AG09319 (cell line): ENCODE measurements around the gene PAK1IP1.
"Not testable (repeated sequence)": the region's sequence is repeated elsewhere in the genome, so short reads cannot be mapped to it uniquely, and the experiment has no call there.

ENCODE experiments used
- DNase-seq: peaks from one replicate; pipeline ENCODE4 v3.0.0-alpha.2; 2010; ENCODE audit warnings: low read depth; ENCODE audit errors: extremely low read depth
- CTCF ChIP-seq: IDR thresholded peaks from 2 replicates; pipeline ENCODE4 v1.5.1; 2011; ENCODE audit warnings: low read depth, mild to moderate bottlenecking, inconsistent platforms, low read length, moderate library complexity

Gene PAK1IP1, protein sequence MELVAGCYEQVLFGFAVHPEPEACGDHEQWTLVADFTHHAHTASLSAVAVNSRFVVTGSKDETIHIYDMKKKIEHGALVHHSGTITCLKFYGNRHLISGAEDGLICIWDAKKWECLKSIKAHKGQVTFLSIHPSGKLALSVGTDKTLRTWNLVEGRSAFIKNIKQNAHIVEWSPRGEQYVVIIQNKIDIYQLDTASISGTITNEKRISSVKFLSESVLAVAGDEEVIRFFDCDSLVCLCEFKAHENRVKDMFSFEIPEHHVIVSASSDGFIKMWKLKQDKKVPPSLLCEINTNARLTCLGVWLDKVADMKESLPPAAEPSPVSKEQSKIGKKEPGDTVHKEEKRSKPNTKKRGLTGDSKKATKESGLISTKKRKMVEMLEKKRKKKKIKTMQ

DNA sequence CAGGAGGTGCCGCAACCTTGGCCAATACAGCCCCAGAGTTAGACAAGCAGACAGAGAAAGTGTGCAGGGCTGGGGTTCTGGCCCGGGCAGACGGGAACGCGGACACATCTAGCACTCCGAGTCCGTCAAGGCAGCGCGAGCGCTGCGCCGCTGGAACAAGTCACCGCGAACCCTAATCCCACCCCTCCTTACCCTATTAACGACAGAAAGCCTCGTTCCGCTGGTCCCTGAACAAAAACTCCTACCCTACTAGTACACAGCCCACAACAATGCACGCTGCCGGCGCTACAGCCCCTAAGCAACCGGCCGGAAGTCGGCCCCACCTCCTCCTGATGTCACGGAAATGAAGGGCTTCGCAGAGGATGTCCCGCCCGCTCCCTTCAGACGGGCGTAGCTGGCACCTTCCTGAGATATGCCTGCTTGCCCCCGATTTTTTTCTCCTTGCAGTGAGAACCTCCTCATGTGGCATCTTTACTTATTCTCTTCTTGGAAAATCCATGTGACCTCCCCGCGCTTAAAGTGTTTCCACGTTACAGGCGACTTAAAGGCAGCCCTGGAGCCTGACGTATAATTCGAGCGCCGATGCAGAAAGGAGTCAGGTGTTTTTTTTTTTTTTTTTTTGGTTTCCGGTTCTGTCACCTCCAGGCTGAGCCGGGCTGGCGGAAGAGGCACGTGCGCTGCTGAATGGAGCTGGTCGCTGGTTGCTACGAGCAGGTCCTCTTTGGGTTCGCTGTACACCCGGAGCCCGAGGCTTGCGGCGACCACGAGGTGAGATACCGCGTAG, at the start of gene PAK1IP1, which contains the start of gene C6orf52:
TSS of gene PAK1IP1 (plus strand) at position 671 of the 784 bp plus-strand sequence. CDS start at position 685, 14 bp downstream.
TSS of gene C6orf52 (minus strand) at position 315 of the 784 bp plus-strand sequence. CDS start 7,066 bp downstream, outside the sequence.
- no peak for TF ChIP-seq CTCF
- peak; percentile 79 for DNase-seq

DNA sequence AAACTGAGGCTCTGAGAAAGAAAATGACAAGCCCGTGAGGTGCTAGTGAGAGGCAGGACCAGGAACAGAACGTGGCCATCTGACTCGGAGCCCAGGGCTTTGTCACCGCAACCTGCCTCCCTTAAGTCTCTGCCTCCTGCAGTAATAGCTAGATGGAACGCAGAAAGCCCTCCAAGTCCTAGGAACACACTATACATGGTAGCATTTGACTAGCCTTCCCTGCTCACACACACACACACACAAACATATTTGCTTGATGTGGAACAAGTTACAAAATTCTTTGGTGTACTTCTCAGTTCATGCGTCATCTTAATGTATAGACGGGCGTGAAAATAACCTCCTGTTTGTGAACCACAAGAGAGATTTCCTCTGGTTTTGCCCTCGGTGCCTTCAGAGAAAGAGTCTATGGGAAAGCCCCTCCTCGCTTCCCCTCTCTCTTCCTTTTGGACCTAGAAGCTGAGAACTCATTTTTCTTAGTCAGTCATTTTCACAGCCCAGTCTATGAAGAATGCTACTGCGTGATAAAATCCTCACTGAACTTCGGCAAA, 39.2 kb upstream of the PAK1IP1 start:
- DNase-seq: no peak
- no peak for TF ChIP-seq CTCF

DNA sequence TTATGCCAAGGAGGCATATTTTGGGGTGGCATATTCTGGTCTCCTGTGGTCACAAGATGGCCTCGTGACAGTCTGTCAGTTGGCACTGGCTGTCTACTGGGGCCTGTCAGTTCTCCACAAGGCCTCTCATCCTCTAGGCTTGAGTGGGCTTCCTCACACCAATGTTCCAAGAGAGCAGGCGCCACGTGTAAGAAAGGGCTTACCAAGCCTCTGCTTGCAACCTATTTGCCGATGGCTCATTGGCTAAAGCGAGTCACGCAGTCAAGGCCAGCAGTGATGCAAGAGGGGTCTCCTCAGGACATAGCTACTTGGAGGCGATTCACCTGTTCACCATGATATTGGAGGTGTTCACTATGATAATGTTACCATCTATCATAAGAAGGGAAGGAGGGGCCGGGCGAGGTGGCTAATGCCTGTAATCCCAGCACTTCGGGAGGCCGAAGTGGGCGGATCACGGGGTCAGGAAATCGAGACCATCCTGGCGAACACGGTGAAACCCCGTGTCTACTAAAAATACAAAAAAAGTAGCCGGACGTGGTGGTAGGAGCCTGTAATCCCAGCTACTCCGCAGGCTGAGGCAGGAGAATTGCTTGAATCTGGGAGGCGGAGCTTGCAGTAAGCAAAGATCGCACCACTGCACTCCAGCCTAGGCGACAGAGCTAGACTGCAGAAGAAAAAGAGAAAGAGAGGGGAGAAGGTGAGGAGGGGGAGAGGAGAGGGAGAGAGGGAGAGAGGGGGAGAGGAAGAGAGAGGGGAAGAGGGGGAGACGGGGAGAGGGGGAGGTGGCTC, 35.7 kb upstream of the PAK1IP1 start:
- no peak for DNase-seq
- no peak for TF ChIP-seq CTCF

DNA sequence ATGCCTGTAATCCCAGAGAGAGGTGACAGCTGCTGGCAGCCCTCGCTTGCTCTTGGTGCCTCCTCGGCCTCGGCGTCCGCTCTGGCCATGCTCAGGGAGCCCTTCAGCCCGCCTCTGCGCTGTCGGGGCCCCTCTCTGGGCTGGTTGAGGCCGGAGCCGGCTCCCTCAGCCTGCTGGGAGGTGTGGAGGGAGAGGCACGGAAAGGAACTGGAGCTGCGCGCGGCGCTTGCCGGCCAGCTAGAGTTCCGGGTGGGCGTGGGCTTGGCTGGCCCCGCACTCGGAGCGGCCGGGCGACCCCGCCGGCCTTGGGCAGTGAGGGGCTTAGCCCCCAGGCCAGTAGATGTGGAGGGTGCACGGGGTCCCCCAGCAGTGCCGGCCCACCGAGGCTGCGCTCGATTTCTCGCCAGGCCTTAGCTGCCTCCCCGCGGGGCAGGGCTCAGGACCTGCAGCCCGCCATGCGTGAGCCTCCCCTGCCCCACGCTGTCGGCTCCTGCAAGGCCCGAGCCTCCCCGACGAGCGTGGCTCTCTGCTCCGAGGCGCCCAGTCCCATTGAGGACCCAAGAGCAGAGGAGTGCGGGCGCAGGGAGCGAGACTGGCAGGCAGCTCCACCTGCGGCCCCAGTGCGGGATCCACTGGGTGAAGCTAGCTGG, 34.9 kb upstream of the PAK1IP1 start:
- no peak for DNase-seq
- no peak for TF ChIP-seq CTCF

DNA sequence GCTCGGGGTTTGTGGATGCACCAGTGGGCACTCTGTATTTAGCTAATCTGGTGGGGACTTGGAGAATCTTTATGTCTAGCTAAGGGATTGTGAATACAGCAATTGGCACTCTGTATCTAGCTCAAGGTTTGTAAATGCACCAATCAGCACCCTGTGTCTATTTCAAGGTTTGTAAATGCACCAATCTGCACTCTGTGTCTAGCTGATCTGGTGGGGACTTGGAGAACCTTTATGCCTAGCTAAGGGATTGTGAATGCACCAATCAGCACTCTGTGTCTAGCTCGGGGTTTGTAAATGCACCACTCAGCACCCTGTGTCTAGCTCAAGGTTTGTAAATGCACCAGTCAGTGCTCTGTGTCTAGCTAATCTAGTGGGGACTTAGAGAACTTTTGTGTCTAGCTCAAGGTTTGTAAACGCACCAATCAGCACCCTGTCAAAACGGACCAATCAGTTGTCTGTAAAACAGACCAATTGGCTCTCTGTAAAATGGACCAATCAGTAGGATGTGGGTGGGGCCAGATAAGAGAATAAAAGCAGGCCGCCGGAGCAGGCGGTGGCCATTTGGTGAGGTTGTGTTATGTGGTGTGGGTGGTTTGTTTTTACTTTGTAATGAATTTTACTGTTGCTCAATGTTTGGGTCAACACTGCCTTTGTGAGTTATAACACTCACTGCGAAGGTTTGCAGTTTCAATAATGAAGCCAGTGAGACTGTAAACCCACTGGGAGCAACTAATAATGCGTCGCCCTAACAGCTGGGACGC, 34.2 kb upstream of the PAK1IP1 start:
- DNase-seq: not testable (repeated sequence)

- TF ChIP-seq CTCF: no peak
- no peak for DNase-seq
Measured at GRCh38 chr6:10662207-10662606, 32.6 kb upstream of the PAK1IP1 start.
